Measurements from ENCODE around the gene FLVCR1.

The FLVCR1 gene

DNA sequence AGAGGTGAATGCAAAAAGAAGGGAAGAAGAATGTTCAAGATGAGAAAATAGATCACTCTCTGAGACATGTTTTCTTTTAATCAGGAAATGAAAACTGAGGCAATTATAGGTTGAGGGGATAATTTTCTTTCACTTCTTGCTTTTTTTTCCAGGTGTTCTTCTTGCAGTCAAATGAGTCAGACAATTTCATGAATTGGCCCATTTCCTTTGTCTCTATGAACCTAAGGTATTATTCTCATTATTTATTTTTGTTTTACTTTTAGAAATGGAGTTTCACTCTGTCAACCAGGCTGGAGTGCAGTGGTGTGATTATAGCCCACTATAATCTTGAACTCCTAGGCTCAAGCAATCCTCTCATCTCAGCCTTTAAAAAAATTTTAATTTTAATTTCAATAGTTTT, 88.8 kb downstream of the FLVCR1 start:
- peaks cover 5% of the 10 kb centered on the region; the same call in 1 of the 2 replicates for H3K9me3 ChIP-seq (ENCODE audit: control insufficient read depth, insufficient read depth, low read depth, low read length)
- no peaks in the 10 kb centered on the region for H3K27me3 ChIP-seq (ENCODE audit: control insufficient read depth, insufficient read depth, low read length)
- H3K36me3 ChIP-seq (ENCODE audit: control insufficient read depth, insufficient read depth, low read length), result peaks cover 8% of the 10 kb centered on the region
- H3K27ac ChIP-seq (ENCODE audit: low read depth, low read length), result no peak overlapping the region
- no peak overlapping the region for H3K9ac ChIP-seq (ENCODE audit: low read length)
- peaks cover 16% of the 10 kb centered on the region for H3K4me1 ChIP-seq (ENCODE audit: control insufficient read depth, insufficient read depth, low read length)
- no peak overlapping the region for H3K4me3 ChIP-seq (ENCODE audit: low read depth, low read length)

Measured in HUES6 (cell line).